Keratinocyte (primary cell): ENCODE results near the gene ALOX5AP.

Source experiments
- CTCF ChIP-seq, 3 experiments: IDR thresholded peaks in 1 of 3; conservative IDR thresholded peaks in 1 of 3; optimal IDR thresholded peaks in 1 of 3; 2 replicates in 2 of 3; 3 replicates in 1 of 3; pipeline versions ENCODE3 to v1.5.1; 2011; ENCODE audit warnings: low read length in 3 of 3, mild to moderate bottlenecking in 3 of 3, moderate library complexity in 2 of 3, control low read depth in 1 of 3, inconsistent platforms in 1 of 3; ENCODE audit not compliant: insufficient read depth in 2 of 3; ENCODE audit errors: extremely low read depth in 1 of 3
- EZH2 ChIP-seq: IDR thresholded peaks from one replicate; pipeline ENCODE4 v1.6.1; 2012; ENCODE audit warnings: inconsistent platforms, mild to moderate bottlenecking, low read length, moderate library complexity

- TF ChIP-seq CTCF (optimal IDR thresholded peaks at IDR 0.05 in 1 of 3, IDR thresholded peaks at IDR 0.05 in 1 of 3, conservative IDR thresholded peaks at IDR 0.05 in 1 of 3; ENCODE audit: extremely low read depth in 1 of 3, insufficient read depth in 2 of 3, low read length in 3 of 3) (no peak), EZH2 (no peak)
Measured at GRCh38 chr13:30700364-30700763, 35.0 kb upstream of the ALOX5AP start.
